ENCODE results near the gene TAL2.

GRCh38 chr9:105679257-105680022 lies 17.2 kb downstream of the TAL2 start:
- TF ChIP-seq POLR2AphosphoS5 (IDR thresholded peaks at IDR 0.05; ENCODE audit: low read depth, low read length) (no peak), CTCF (IDR thresholded peaks at IDR 0.05) (no peak), SIN3A (IDR thresholded peaks at IDR 0.05; ENCODE audit: borderline replicate concordance, insufficient read depth, low read depth, low read length) (no peak), REST (IDR thresholded peaks at IDR 0.05; ENCODE audit: insufficient read depth in 1 of 2, low read depth in 2 of 2, low read length in 1 of 2) (no peak), TCF7L2 (IDR thresholded peaks at IDR 0.05; ENCODE audit: low read depth, low read length) (no peak)

Measured in Panc1 (cell line).